ENCODE data around the gene C1QTNF8.

DNA sequence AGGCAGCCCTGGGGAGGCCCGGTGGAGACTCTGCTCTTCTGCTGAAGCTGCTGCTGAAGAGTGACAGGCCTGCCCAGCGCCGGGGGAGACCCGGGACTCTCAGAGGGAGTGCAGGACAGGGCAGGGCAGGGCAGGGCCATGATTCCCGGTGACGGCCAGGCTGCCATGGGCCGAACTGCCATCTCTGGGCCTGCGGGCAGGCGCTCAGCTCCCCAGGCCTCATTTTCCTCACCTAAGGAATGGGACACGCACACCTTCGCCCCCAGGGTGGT is 46.1 kb downstream of the C1QTNF8 start:
- TF ChIP-seq, protein P1, sequence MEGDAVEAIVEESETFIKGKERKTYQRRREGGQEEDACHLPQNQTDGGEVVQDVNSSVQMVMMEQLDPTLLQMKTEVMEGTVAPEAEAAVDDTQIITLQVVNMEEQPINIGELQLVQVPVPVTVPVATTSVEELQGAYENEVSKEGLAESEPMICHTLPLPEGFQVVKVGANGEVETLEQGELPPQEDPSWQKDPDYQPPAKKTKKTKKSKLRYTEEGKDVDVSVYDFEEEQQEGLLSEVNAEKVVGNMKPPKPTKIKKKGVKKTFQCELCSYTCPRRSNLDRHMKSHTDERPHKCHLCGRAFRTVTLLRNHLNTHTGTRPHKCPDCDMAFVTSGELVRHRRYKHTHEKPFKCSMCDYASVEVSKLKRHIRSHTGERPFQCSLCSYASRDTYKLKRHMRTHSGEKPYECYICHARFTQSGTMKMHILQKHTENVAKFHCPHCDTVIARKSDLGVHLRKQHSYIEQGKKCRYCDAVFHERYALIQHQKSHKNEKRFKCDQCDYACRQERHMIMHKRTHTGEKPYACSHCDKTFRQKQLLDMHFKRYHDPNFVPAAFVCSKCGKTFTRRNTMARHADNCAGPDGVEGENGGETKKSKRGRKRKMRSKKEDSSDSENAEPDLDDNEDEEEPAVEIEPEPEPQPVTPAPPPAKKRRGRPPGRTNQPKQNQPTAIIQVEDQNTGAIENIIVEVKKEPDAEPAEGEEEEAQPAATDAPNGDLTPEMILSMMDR (conservative IDR thresholded peaks at IDR 0.05; ENCODE audit: low read depth, low read length), result no peak
- no peak for TF ChIP-seq EZH2 (IDR thresholded peaks at IDR 0.05; ENCODE audit: low read length, unreplicated experiment)
